Measurements from ENCODE around the gene G0S2.

DNA sequence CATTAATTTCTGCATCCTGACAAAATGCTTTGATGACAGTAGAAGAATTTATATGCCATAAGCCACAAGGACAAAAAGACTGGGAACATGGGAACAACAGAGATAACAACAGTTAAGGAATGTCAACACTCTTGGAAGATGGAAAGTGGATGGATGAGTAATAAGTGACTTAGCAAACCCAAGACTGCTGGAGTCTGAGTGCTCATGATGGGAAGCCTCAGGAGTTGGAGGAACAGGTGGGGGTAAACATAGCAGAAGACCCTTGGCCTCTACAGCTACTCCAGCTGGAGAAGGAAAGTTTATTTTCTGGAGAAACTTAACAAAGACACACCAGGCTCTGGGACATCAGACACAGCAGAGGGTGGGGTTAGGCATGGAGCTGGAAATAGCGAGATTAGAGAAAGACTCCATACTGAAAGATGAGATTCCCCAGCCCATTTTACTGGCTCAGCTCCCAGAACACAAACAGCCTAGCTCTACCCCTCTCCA, 13.6 kb downstream of the G0S2 start:
- TF ChIP-seq BRCA1 (IDR thresholded peaks at IDR 0.05; ENCODE audit: low read depth, low read length) (no peak), CTCF (IDR thresholded peaks at IDR 0.05; ENCODE audit: control extremely low read depth in 1 of 3, insufficient read depth in 1 of 3, low read depth in 1 of 3, low read length in 3 of 3) (no peak), EP300 (IDR thresholded peaks at IDR 0.05; ENCODE audit: borderline replicate concordance in 1 of 2, low read depth in 2 of 2, low read length in 2 of 2) (no peak), NANOG (IDR thresholded peaks at IDR 0.05; ENCODE audit: insufficient read depth, low read depth, low read length, poor library complexity, severe bottlenecking) (no peak), TAF1 (IDR thresholded peaks at IDR 0.05; ENCODE audit: low read depth, low read length) (no peak), SP1 (IDR thresholded peaks at IDR 0.05; ENCODE audit: low read depth, low read length) (no peak), RNF2 (IDR thresholded peaks at IDR 0.05; ENCODE audit: borderline replicate concordance, low read depth, low read length, missing control alignments, poor library complexity, severe bottlenecking) (no peak), POLR2A (IDR thresholded peaks at IDR 0.05; ENCODE audit: control extremely low read depth in 1 of 2, low read depth in 2 of 2, low read length in 2 of 2) (no peak), MAFK (IDR thresholded peaks at IDR 0.05; ENCODE audit: low read depth, low read length) (no peak), BCL11A (IDR thresholded peaks at IDR 0.05; ENCODE audit: low read depth in 2 of 2, low read length in 2 of 2) (no peak), SIRT6 (IDR thresholded peaks at IDR 0.05; ENCODE audit: low read length) (no peak), JUND (IDR thresholded peaks at IDR 0.05; ENCODE audit: low read length) (no peak), EZH2 (IDR thresholded peaks at IDR 0.05; ENCODE audit: low read depth, low read length, severe bottlenecking) (no peak), CEBPB (IDR thresholded peaks at IDR 0.05; ENCODE audit: low read depth, low read length) (no peak)

All from H1 (cell line).